Stimulated activated CD4-positive, alpha-beta T cell treated with anti-CD3 and anti-CD28 coated beads, TNF-alpha, amount 100 ng/mL, for 4 hours (primary cell): ENCODE results near the gene POLR2A.
"Not testable (repeated sequence)": the region's sequence is repeated elsewhere in the genome, so short reads cannot be mapped to it uniquely, and the experiment has no call there.

Experiments used
- DNase-seq, 3 experiments: peaks; one replicate each; pipeline ENCODE4 v3.0.0-alpha.2; 2020; ENCODE audit warnings: low read depth in 3 of 3

Gene POLR2A

DNA sequence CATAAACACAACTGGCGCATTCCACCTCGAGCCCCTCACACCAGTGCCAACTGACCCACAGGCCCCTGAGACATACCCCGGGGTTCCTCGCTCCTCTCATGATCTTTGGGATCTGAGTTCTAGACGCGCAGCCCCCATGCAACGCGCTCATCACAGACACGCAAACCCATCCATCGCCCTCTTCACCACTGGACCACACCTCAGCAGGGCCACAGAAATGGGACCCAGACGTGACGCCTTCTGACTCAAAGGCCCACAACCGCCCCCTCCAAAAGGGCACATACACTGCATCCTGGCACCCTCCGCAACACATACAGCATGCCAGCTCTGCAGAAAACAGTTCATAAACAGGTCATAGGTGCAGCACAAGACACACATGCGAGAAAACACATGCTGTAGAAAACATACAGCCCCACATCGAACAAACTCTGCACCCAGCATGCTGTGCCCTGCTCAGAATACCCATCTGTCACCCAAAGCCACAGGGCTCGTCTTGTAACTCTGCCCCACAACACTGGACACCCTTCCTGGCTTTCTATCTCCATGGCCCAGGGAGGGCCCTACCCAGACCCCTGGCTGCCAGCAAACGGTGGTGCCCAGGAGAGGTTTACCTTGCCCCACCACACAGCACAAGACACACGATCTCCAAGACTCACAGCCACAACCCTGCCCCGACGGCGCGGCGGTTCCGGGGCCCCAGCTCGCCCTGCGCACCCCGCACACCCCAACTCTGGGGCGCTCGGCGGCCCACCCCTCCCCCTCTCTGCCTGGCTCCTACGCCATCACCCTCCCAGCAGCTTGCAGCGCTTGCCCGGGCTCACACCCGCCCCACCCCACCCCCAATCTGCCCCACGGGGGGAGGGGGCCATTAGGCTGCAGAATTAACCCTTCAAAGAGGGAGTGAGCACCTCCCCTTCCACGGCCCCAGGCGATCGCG, 5.6 kb upstream of the POLR2A start:
- DNase-seq: peak in 1 of 3 experiments; percentile 22

DNA sequence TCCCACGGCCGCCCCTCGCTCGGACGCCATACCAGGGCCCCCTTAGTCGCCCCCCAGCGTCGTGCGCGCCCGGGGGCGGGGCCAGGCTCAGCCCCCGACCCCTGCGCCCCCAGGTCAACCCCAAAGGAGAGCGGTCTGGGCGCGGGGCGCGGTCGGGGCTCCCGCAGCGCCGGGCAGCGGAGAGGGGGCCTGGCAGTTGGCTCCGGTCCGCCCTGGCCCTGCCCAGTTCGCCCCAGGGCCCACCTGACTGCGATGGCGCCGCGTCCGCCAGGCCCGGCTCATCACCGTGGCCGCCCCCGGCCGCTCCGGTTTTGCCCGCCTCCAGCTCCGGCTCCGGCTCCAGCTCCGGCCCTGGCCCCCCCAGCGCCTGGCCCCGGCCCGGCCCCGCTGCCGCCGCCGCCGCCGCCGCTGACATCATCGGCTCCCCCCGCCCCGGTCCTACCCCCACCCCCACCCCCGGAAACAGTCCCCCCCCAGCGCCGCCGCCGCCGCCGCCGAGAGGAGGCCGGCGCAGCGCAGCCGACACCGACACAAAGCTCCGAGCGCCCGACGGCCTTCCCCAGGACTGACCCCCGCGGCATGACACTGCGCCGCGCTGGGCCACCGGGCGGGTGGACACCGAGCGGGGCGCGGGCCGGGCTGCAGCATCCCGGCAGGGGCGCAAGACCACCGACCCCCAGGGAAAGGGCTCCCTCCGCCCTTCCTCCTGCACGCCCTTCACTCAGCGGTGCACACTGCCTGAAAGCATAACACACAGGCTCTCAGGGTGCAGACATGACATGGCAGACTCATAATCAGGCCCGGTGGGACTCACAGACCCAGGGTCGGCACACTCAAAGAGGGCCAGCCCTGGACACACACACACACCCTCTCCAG, 4.7 kb upstream of the POLR2A start, which contains the start of gene ZBTB4:
ZBTB4 (minus strand) TSS at position 419 of the 876 bp plus-strand sequence. CDS start 12,830 bp downstream, outside the sequence.
- peak; percentile 37 to 49 (median 46) for DNase-seq

DNA sequence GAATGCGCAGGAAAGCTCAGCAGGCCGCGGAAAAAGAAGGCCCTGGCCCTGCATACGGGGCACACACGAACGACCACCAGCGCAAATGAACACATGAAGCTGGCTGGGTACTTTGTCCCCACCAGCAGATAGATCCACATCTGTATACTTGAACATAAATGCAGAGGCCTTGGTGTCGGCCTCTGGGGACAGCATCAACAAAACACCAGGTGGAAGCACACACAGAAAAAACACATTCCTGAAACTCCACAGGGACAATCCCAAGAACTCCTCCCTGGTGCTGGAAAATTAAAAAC, 4.1 kb upstream of the POLR2A start:
- DNase-seq: no peak

DNA sequence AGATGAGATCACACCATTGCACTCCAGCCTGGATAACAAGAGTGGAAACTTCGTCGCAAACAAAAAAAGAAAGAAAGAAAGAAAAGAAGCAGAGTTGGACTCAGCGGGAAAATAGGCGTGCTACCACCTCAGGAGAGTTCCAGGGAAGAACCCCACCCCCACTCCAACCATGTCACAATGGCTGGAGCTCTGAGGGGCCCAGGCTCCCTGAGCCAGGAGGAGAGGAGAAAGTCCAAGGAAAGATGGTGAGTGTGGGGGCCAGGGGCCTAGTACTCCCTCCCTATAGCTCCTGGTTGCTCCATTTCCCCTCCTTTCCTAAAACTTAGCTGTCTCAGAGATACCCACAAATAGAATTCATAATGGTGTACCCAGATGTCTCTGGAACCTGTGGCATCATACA, 2.9 kb upstream of the POLR2A start, which contains the start of gene SLC35G6:
SLC35G6 (plus strand) TSS at position 172 of the 400 bp plus-strand sequence; CDS start at position 243, 71 bp downstream.
- not testable (repeated sequence) for DNase-seq

DNA sequence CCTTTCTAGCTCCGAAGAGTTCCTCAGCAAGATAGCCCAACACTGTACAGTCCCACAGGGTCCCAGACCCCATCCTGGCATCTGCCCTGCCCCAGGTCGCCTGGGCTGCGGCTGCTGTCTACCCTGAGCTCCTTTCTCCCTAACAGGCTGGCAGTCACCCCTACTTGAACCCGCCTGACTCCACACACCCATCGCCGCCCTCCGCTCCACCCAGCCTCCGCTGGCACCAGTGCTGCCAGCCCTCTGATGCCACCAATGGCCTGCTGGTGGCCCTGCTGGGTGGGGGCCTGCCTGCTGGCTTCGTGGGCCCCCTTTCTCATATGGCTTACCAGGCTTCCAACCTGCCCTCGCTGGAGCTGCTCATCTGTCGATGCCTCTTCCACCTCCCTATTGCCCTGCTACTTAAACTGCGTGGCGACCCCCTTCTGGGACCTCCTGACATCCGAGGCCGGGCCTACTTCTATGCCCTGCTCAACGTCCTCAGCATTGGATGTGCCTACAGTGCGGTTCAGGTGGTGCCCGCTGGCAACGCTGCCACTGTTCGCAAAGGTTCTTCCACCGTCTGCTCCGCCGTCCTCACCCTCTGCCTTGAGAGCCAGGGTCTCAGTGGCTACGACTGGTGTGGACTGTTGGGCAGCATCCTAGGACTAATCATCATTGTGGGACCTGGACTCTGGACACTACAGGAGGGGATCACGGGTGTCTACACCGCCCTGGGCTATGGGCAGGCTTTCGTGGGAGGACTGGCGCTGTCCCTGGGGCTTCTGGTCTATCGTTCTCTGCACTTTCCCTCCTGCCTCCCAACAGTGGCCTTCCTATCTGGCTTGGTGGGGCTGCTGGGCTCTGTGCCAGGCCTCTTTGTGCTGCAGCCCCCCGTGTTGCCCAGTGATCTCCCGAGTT, 2.1 kb upstream of the POLR2A start:
- DNase-seq: not testable (repeated sequence)

DNA sequence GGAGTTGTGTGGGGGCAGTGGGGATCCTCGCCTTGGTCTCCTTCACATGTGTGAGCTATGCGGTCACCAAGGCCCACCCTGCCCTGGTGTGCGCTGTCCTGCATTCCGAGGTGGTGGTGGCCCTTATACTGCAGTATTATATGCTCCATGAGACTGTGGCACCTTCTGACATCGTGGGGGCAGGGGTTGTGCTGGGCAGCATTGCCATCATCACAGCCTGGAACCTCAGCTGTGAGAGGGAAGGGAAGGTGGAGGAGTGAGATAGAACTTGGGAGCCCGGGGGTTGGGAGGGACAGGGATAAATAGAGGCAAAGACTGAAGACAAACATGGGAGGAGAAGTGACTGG, 1.5 kb upstream of the POLR2A start:
- not testable (repeated sequence) for DNase-seq

- DNase-seq: peak; percentile 85 to 96 (median 88)
These were observed 705 bp upstream of the POLR2A start for GRCh38 chr17:7483255-7484066.

- no peak for DNase-seq
These were observed 782 bp downstream of the POLR2A start for GRCh38 chr17:7484919-7485377.

DNA sequence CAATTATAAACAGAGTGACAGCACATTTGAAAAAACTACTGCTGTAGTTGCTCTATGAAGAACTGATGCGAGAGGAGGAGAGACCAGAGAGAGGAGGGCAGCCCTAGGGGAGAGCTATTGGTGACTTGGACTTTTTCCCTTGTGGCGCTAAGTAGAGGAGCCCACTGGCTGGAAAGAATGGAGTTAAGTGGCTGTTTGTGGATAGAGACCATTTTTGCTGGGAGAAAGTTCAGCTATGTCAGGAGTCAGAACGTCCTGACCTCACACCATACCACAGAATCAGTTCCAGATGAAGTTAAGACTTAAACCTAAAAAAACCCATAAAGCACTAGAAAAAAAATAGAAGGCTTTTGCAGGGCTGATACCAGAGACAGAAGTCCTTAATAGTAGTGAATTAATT, 2.0 kb downstream of the POLR2A start:
- DNase-seq: no peak

DNA sequence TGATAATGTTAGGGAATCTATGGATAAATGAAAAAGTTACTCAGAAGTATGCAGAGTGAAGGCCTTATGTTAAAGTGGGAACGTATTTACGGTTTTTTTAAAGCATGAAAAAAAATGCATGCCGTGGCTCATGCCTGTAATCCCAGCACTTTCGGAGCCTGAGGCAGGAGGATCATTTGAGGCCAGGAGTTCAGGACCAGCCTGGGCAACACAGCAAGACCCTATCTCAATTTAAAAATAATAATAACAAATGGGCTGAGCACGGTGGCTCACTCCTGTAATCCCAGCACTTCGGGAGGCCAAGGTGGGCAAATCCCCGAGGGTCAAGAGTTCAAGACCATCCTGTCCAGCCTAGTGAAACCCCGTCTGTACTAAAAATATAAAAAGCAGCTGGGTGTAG, 6.0 kb downstream of the POLR2A start:
- DNase-seq: no peak

GRCh38 chr17:7491583-7491982, 7.4 kb downstream of the POLR2A start:
- DNase-seq: no peak

GRCh38 chr17:7493941-7494340, 9.8 kb downstream of the POLR2A start:
- DNase-seq: no peak

DNA sequence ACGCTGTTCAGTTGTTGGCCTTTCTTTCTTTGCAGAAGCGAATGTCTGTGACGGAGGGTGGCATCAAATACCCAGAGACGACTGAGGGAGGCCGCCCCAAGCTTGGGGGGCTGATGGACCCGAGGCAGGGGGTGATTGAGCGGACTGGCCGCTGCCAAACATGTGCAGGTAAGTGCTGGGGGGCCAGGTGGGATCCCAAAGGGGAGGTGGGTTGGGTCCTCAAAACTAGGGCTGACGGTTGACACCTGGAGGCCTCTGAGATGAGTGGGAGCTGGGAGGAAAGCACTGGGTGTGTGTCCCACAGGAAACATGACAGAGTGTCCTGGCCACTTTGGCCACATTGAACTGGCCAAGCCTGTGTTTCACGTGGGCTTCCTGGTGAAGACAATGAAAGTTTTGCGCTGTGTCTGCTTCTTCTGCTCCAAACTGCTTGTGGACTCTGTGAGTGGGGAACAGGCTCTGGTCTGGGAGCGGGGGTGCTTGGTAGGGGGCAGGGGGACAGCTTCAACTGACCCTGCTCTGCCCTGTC, 11.8 kb downstream of the POLR2A start:
- DNase-seq: no peak

DNA sequence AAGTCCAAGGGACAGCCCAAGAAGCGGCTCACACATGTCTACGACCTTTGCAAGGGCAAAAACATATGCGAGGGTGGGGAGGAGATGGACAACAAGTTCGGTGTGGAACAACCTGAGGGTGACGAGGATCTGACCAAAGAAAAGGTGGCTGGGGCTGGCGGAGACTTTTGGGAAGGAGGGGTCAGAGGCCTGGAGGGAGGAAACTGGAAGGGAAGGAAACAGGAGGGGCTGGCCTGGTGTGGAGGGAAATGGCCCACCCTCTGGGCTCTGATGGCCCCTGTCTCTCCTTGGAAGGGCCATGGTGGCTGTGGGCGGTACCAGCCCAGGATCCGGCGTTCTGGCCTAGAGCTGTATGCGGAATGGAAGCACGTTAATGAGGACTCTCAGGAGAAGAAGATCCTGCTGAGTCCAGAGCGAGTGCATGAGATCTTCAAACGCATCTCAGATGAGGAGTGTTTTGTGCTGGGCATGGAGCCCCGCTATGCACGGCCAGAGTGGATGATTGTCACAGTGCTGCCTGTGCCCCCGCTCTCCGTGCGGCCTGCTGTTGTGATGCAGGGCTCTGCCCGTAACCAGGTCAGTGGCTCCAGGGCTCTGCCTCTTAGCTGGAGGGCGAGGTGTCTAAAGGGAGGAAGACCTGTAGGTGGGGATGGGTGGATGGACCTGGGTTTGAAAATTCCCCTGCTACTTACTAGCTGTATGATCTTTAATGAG, 12.5 kb downstream of the POLR2A start:
- DNase-seq: no peak

DNA sequence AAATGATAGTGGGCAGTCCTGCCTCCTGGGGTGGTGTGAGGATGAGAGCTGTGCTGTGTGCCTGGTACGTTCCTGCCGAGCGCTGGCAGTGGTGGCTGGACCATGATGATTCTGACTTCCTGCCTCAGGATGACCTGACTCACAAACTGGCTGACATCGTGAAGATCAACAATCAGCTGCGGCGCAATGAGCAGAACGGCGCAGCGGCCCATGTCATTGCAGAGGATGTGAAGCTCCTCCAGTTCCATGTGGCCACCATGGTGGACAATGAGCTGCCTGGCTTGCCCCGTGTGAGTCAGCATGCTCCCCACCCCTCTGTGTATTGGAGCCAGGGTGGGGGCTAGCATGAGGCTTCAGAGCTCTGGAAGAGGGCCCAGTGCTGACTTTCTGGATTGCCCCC, 13.1 kb downstream of the POLR2A start:
- DNase-seq: no peak

DNA sequence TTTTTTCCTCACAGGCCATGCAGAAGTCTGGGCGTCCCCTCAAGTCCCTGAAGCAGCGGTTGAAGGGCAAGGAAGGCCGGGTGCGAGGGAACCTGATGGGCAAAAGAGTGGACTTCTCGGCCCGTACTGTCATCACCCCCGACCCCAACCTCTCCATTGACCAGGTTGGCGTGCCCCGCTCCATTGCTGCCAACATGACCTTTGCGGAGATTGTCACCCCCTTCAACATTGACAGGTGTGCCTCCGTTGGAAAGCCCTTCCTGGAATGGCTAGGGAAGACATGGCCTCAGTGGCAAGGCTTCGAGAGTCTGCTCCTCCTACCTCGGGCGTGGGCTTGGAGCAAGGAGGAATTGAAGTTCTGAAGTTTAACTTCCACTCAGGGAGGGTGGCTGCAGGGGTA, 13.5 kb downstream of the POLR2A start:
- DNase-seq: no peak

- no peak for DNase-seq
These were observed 15.0 kb downstream of the POLR2A start for GRCh38 chr17:7499161-7499560.

DNA sequence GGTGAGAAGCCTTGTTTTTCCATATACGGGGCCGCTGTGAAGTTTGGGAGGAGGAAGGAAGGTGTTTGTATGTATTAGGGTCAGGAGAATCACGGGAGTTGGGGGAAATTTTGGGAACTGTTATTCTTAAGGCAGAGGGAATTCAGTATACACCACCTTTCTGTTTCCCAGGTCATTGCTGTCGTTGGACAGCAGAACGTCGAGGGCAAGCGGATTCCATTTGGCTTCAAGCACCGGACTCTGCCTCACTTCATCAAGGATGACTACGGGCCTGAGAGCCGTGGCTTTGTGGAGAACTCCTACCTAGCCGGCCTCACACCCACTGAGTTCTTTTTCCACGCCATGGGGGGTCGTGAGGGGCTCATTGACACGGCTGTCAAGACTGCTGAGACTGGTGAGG, 17.6 kb downstream of the POLR2A start:
- DNase-seq: no peak

GRCh38 chr17:7502171-7502847, 18.1 kb downstream of the POLR2A start:
- no peak for DNase-seq
